H1 (cell line): ENCODE results near the gene KCNK7. TPM values are rescaled to one million over a fixed set of nuclear protein-coding genes. Genes with fewer than 3 reads are reported as not detected.

Source experiments
- CTCF ChIA-PET: fragments of 300-600 bp; sonication (Branson Sonifier 250); formaldehyde crosslinking; loops from one replicate; lab custom pipeline; 2021; ENCODE audit not compliant: partially characterized antibody; lab: Charles Lee
- POLR2A ChIA-PET: fragments of 300-600 bp; sonication (Branson Sonifier 250); formaldehyde crosslinking; loops from one replicate; lab custom pipeline; 2021; ENCODE audit warnings: inconsistent platforms; ENCODE audit not compliant: partially characterized antibody; lab: Charles Lee
- DNase-seq, 2 experiments: peaks; one replicate each; pipeline versions ENCODE4 v3.0.0 to v3.0.0-alpha.2; 2010 to 2022; ENCODE audit warnings: low spot score in 2 of 2, low read depth in 1 of 2, mixed read lengths in 1 of 2
- FAIRE-seq: peaks from 2 replicates; lab custom pipeline; 2011; peaks lifted over from hg19 to GRCh38; lab: Jason Lieb, UNC
- H2AFZ ChIP-seq: 2 replicates; pipeline ENCODE4 v1.8.1; 2012; ENCODE audit warnings: low read length, inconsistent platforms
- H2AK5ac ChIP-seq: 2 replicates; pipeline ENCODE4 v1.6.1; 2013; ENCODE audit warnings: low read depth, low read length
- H2BK120ac ChIP-seq: replicated peaks from 2 replicates; pipeline ENCODE3; 2013; ENCODE audit warnings: low read depth, low read length, inconsistent platforms
- H2BK12ac ChIP-seq: 2 replicates; pipeline ENCODE4 v1.6.1; 2013; ENCODE audit warnings: low read depth, low read length
- H2BK15ac ChIP-seq: 2 replicates; pipeline ENCODE4 v1.6.1; 2013; ENCODE audit warnings: low read length
- H2BK20ac ChIP-seq: 2 replicates; pipeline ENCODE4 v1.6.1; 2013; ENCODE audit warnings: low read length
- H2BK5ac ChIP-seq: 2 replicates; pipeline ENCODE4 v1.6.1; 2013; ENCODE audit warnings: low read depth, low read length
- H3K14ac ChIP-seq: 2 replicates; pipeline ENCODE4 v1.6.1; 2013; ENCODE audit warnings: inconsistent platforms; ENCODE audit not compliant: insufficient read length
- H3K18ac ChIP-seq: 2 replicates; pipeline ENCODE4 v1.6.1; 2013; ENCODE audit warnings: low read length; ENCODE audit errors: extremely low read depth
- H3K23ac ChIP-seq: 2 replicates; pipeline ENCODE4 v1.6.1; 2013; ENCODE audit warnings: inconsistent platforms; ENCODE audit not compliant: insufficient read length
- H3K23me2 ChIP-seq: 2 replicates; pipeline ENCODE4 v1.6.1; 2013; ENCODE audit warnings: low read depth, low read length
- H3K27ac ChIP-seq: 2 replicates; pipeline ENCODE4 v1.6.1; 2011; ENCODE audit warnings: low read depth, low read length, inconsistent platforms
- H3K27me3 ChIP-seq, 4 experiments: replicated peaks in 1 of 4; 1 replicate in 1 of 4; 2 replicates in 3 of 4; pipeline versions ENCODE4 v1.6.1 to v1.8.1; 2011 to 2013; ENCODE audit warnings: low read length in 3 of 4, mild to moderate bottlenecking in 3 of 4, inconsistent platforms in 2 of 4, mixed read lengths in 2 of 4, moderate library complexity in 1 of 4; ENCODE audit not compliant: control insufficient read depth in 3 of 4, insufficient read depth in 3 of 4; ENCODE audit errors: extremely low read depth in 1 of 4
- H3K36me3 ChIP-seq, 4 experiments: 2 replicates each; pipeline versions ENCODE4 v1.6.1 to v1.8.1; 2011 to 2013; ENCODE audit warnings: mild to moderate bottlenecking in 4 of 4, low read length in 3 of 4, moderate library complexity in 2 of 4, control low read depth in 1 of 4, inconsistent platforms in 1 of 4; ENCODE audit not compliant: insufficient read depth in 4 of 4, control insufficient read depth in 2 of 4
- H3K4ac ChIP-seq: replicated peaks from 2 replicates; pipeline ENCODE3; 2013; ENCODE audit warnings: low read length, low read depth, mixed read lengths, inconsistent platforms; ENCODE audit not compliant: insufficient read length
- H3K4me1 ChIP-seq, 4 experiments: replicated peaks in 1 of 4; 1 replicate in 1 of 4; 2 replicates in 3 of 4; pipeline versions ENCODE4 v1.6.1 to v1.8.1; 2011 to 2013; ENCODE audit warnings: low read length in 3 of 4, inconsistent platforms in 2 of 4, mixed read lengths in 1 of 4; ENCODE audit not compliant: insufficient read depth in 4 of 4, control insufficient read depth in 3 of 4
- H3K4me2 ChIP-seq, 2 experiments: 2 replicates each; pipeline versions ENCODE4 v1.6.1 to v1.8.1; 2011 to 2013; ENCODE audit warnings: low read depth in 2 of 2, low read length in 2 of 2, control low read depth in 1 of 2, inconsistent platforms in 1 of 2, mild to moderate bottlenecking in 1 of 2; ENCODE audit not compliant: insufficient read depth in 1 of 2
- H3K4me3 ChIP-seq, 4 experiments: fragments of 200-600, 300-600 bp in 1 of 4; sonication (generic), shearing (Covaris generic), sonication (Bioruptor Twin) in 1 of 4; 2 replicates each; pipeline versions ENCODE4 v1.5.1 to v1.8.1; 2011 to 2016; ENCODE audit warnings: low read length in 4 of 4, low read depth in 3 of 4, control low read depth in 2 of 4, inconsistent platforms in 2 of 4, mild to moderate bottlenecking in 2 of 4, mixed read lengths in 1 of 4, moderate library complexity in 1 of 4; ENCODE audit not compliant: insufficient read depth in 2 of 4; ENCODE audit errors: extremely low read depth in 1 of 4
- H3K56ac ChIP-seq: replicated peaks from 2 replicates; pipeline ENCODE3; 2013; ENCODE audit warnings: low read depth, mild to moderate bottlenecking, mixed read lengths, low read length, inconsistent platforms; ENCODE audit not compliant: insufficient read length
- H3K79me1 ChIP-seq: 2 replicates; pipeline ENCODE4 v1.6.1; 2013; ENCODE audit warnings: low read depth, low read length, control low read depth
- H3K79me2 ChIP-seq, 2 experiments: 2 replicates each; pipeline versions ENCODE4 v1.6.1 to v1.8.1; 2012 to 2013; ENCODE audit warnings: low read length in 2 of 2, mild to moderate bottlenecking in 2 of 2, inconsistent platforms in 1 of 2; ENCODE audit not compliant: insufficient read depth in 2 of 2, control insufficient read depth in 1 of 2
- H3K9ac ChIP-seq, 4 experiments: replicated peaks in 1 of 4; 1 replicate in 1 of 4; 2 replicates in 3 of 4; pipeline versions ENCODE4 v1.6.1 to v1.8.1; 2011 to 2013; ENCODE audit warnings: low read depth in 3 of 4, low read length in 3 of 4, control low read depth in 2 of 4, mild to moderate bottlenecking in 2 of 4, moderate library complexity in 2 of 4, inconsistent platforms in 1 of 4; ENCODE audit errors: extremely low read depth in 1 of 4
- H3K9me3 ChIP-seq, 2 experiments: 2 replicates each; pipeline versions ENCODE4 v1.6.1 to v1.8.1; 2012 to 2013; ENCODE audit warnings: mild to moderate bottlenecking in 2 of 2, moderate library complexity in 2 of 2, control low read depth in 1 of 2, inconsistent platforms in 1 of 2, low read depth in 1 of 2, low read length in 1 of 2, mixed read lengths in 1 of 2; ENCODE audit not compliant: insufficient read depth in 2 of 2
- H4K20me1 ChIP-seq, 2 experiments: replicated peaks in 1 of 2; 2 replicates each; pipeline versions ENCODE3 to v1.8.1; 2011 to 2013; ENCODE audit warnings: inconsistent platforms in 2 of 2, low read length in 2 of 2, mild to moderate bottlenecking in 1 of 2; ENCODE audit not compliant: insufficient read depth in 2 of 2, control insufficient read depth in 1 of 2
- H4K5ac ChIP-seq: 2 replicates; pipeline ENCODE4 v1.6.1; 2013; ENCODE audit warnings: low read length, low read depth, mixed read lengths, inconsistent platforms; ENCODE audit not compliant: insufficient read length
- H4K8ac ChIP-seq: 2 replicates; pipeline ENCODE4 v1.8.0; 2013; ENCODE audit warnings: mild to moderate bottlenecking, moderate library complexity, low read length, inconsistent platforms; ENCODE audit not compliant: insufficient read depth; ENCODE audit errors: extremely low read depth
- H4K91ac ChIP-seq: replicated peaks from 2 replicates; pipeline ENCODE3; 2013; ENCODE audit warnings: low read length, mixed read lengths, inconsistent platforms; ENCODE audit not compliant: insufficient read length
- SIN3A ChIP-seq, 2 experiments: IDR thresholded peaks in 1 of 2; conservative IDR thresholded peaks in 1 of 2; 2 replicates each; pipeline ENCODE4 v1.6.1; 2011 to 2012; ENCODE audit warnings: low read length in 2 of 2, improper control_type of control experiment in 1 of 2, low read depth in 1 of 2, mild to moderate bottlenecking in 1 of 2
- YY1 ChIP-seq: IDR thresholded peaks from 2 replicates; pipeline ENCODE4 v1.6.1; 2011; ENCODE audit warnings: low read depth, mild to moderate bottlenecking, low read length
- WGBS, 2 experiments: shearing (Covaris generic) in 1 of 2; methylation state at CpG; one replicate each; pipeline versions ENCODE4 v1.1.6 to v1.1.7; 2013 to 2015; ENCODE audit warnings: low lambda C conversion rate in 2 of 2, mixed read lengths in 2 of 2, inconsistent platforms in 1 of 2, low coverage in 1 of 2, missing lambda C conversion rate in 1 of 2; ENCODE audit not compliant: insufficient replicate concordance in 2 of 2, insufficient coverage in 1 of 2, insufficient read length in 1 of 2; ENCODE audit errors: extremely low coverage in 1 of 2, missing lambda C conversion rate in 1 of 2; 5-methylcytosine and 5-hydroxymethylcytosine counted together
- polyA plus RNA-seq, 7 experiments: library from polyadenylated mRNA; depleted of rRNA in 3 of 7; stranded (reverse) in 5 of 7; unstranded in 2 of 7; fragments of >200 nt in 5 of 7; fragments of 200-250 nt in 2 of 7; gene quantifications; 1 replicate in 5 of 7; 2 replicates in 1 of 7; 4 replicates in 1 of 7; pipeline versions ENCODE4 v1.2.1 to v1.2.3, GENCODE V29; 2011 to 2013; ENCODE audit warnings: missing spikeins in 2 of 7, mixed read lengths in 2 of 7
- total RNA-seq: library from RNA; stranded (reverse); fragmentation: NEBNext Ultra II Directional; extraction: Animal tissue kit (Norgen Biotek cat#: 25700); gene quantifications from 2 replicates; pipeline ENCODE4 v1.2.1, GENCODE V29; 2021

The KCNK7 gene
- total and polyA plus RNA-seq, 2 of the 8 experiments (the other 6 are each of a cell fraction or from before 2014, with no cell fraction given) = 0.74 to 1.0 TPM

- H3K4me3 ChIP-seq = peak overlapping the region; percentile 63 to 88 (median 86)
- POLR2A ChIA-PET = interaction anchor here (1.2 to 5.7 kb wide), 13 partner anchors 10 to 243 kb away, joined by 3 to 41 read pairs (median 5); partner anchors contain the start of genes KCNK7, MALAT1 and SIPA1
- no peaks in the 10 kb centered on the region for H3K27me3 ChIP-seq
- TF ChIP-seq SIN3A (conservative IDR thresholded peaks at IDR 0.05 in 1 of 2, IDR thresholded peaks at IDR 0.05 in 1 of 2; ENCODE audit: low read depth in 1 of 2, low read length in 2 of 2) (peak in 1 of 2 experiments; percentile 52; a peak in 1 of 4 replicates), YY1 (no peak)
- no peak overlapping the region for H4K91ac ChIP-seq
- H4K5ac ChIP-seq = no peak overlapping the region
- peaks cover 16% of the 10 kb centered on the region for H3K23me2 ChIP-seq
- no peak for FAIRE-seq
- H2BK12ac ChIP-seq = no peak overlapping the region
- H3K56ac ChIP-seq = peak overlapping the region; percentile 92
- H2BK15ac ChIP-seq = no peak overlapping the region
- WGBS, 2 experiments = 16% methylated on average over 9 of the region's 50 CpGs; no CpG with 5 or more reads in 1 of the 2 experiments
- H2BK5ac ChIP-seq = peak overlapping the region; percentile 86; the same call in 1 of the 2 replicates
- peaks cover 11 to 27% of the 10 kb centered on the region in 2 experiments for H3K79me2 ChIP-seq
- H3K9me3 ChIP-seq = no peaks in the 10 kb centered on the region
- no peak overlapping the region for H3K23ac ChIP-seq
- peak overlapping the region; percentile 20; the same call in 1 of the 2 replicates for H3K27ac ChIP-seq
- H2BK20ac ChIP-seq = no peak overlapping the region
- no peak overlapping the region for H3K4ac ChIP-seq
- no peak overlapping the region for H2AFZ ChIP-seq
- H3K18ac ChIP-seq = no peak overlapping the region
- DNase-seq = no peak
- H4K20me1 ChIP-seq = peaks cover 8 to 35% of the 10 kb centered on the region in 2 experiments
- peak overlapping the region; percentile 63 to 86 (median 75); a peak in 6 of 7 replicates for H3K9ac ChIP-seq
- H2AK5ac ChIP-seq = no peak overlapping the region
- CTCF ChIA-PET = interaction anchor here (0.8 to 3.8 kb wide), 10 partner anchors 12 to 43 kb away, joined by 3 to 30 read pairs (median 5); partner anchors contain the start of gene SIPA1
- H3K36me3 ChIP-seq = peaks cover 3 to 29% (median 18%) of the 10 kb centered on the region in 4 experiments; a peak in 6 of 8 replicates
- H3K4me1 ChIP-seq = peaks cover 0 to 20% (median 11%) of the 10 kb centered on the region in 4 experiments; a peak in 5 of 7 replicates
- H3K4me2 ChIP-seq = peak overlapping the region; percentile 87 to 98
- no peak overlapping the region for H3K14ac ChIP-seq
- peaks cover 33% of the 10 kb centered on the region for H3K79me1 ChIP-seq
- H4K8ac ChIP-seq = no peak overlapping the region; the same call in 1 of the 2 replicates
- H2BK120ac ChIP-seq = no peak overlapping the region
These were observed 20.5 kb upstream of the KCNK7 start for GRCh38 chr11:65615950-65616574.
